GM12878 (cell line): ENCODE data around the gene BCR. TPM values are rescaled to one million over a fixed set of nuclear protein-coding genes. Genes with fewer than 3 reads are reported as not detected.
A peak's percentile ranks its signal among the peaks of the same experiment; 100 is the strongest.

Experiments
- ATAC-seq: fragments of 200-7000 bp; cut with Tn5 transposase; 3 replicates; pipeline ENCODE4 v1.9.1; 2020; ENCODE audit warnings: mild to moderate bottlenecking, moderate library complexity
- BruUV-seq: library from RNA; stranded (reverse); fragments of 400-500 nt; replicated peaks from 2 replicates; lab custom pipeline; 2021; lab: Mats Ljungman, UMichigan
- CTCF ChIA-PET: fragments of 300-600 bp; sonication (Branson Sonifier 250); formaldehyde crosslinking; extraction: SDS; loops from one replicate; lab custom pipeline; 2021; ENCODE audit warnings: inconsistent platforms; lab: Yijun Ruan, JAX
- POLR2A ChIA-PET: fragments of 350-600 bp; formaldehyde crosslinking; extraction: SDS; loops from one replicate; lab custom pipeline; 2021; ENCODE audit warnings: inconsistent platforms; lab: Charles Lee
- RAD21 ChIA-PET: fragments of 300-600 bp; sonication (Branson Sonifier 250); formaldehyde crosslinking; loops from one replicate; lab custom pipeline; 2023; ENCODE audit warnings: antibody characterized with exemption; ENCODE audit not compliant: unreplicated experiment; lab: Charles Lee
- SMC1A ChIA-PET: fragments of 300-600 bp; sonication (Branson Sonifier 250); formaldehyde crosslinking; loops from one replicate; lab custom pipeline; 2023; ENCODE audit not compliant: unreplicated experiment, uncharacterized antibody; lab: Charles Lee
- DNase-seq: peaks from one replicate; pipeline ENCODE4 v3.0.0-alpha.2; 2011; ENCODE audit warnings: low read depth, low spot score
- FAIRE-seq: peaks from 3 replicates; lab custom pipeline; 2011; peaks lifted over from hg19 to GRCh38; lab: Jason Lieb, UNC
- H2AFZ ChIP-seq: 2 replicates; pipeline ENCODE4 v1.6.0; 2011; ENCODE audit warnings: low read depth, low read length, control low read depth; ENCODE audit not compliant: control insufficient read depth
- H3K27ac ChIP-seq: 2 replicates; pipeline ENCODE4 v1.5.1; 2011; ENCODE audit warnings: control low read depth; ENCODE audit not compliant: control insufficient read depth, insufficient read depth
- H3K27me3 ChIP-seq, 2 experiments: replicated peaks in 1 of 2; 2 replicates each; pipeline versions ENCODE4 v1.6.0 to v1.6.1; 2011; ENCODE audit warnings: low read length in 1 of 2; ENCODE audit not compliant: control insufficient read depth in 2 of 2, insufficient read depth in 2 of 2
- H3K36me3 ChIP-seq, 2 experiments: 2 replicates each; pipeline ENCODE4 v1.5.1; 2011; ENCODE audit warnings: low read length in 1 of 2; ENCODE audit not compliant: control insufficient read depth in 2 of 2, insufficient read depth in 2 of 2
- H3K4me1 ChIP-seq: 2 replicates; pipeline ENCODE4 v1.6.1; 2011; ENCODE audit warnings: mild to moderate bottlenecking, low read length, moderate library complexity, mixed read lengths; ENCODE audit not compliant: control insufficient read depth, insufficient read depth
- H3K4me2 ChIP-seq: 2 replicates; pipeline ENCODE4 v1.6.0; 2011; ENCODE audit warnings: control low read depth; ENCODE audit not compliant: control insufficient read depth, insufficient read depth
- H3K4me3 ChIP-seq: fragments of 200-600 bp; sonication (generic); 2 replicates; pipeline ENCODE4 v1.5.1; 2016
- H3K79me2 ChIP-seq: 2 replicates; pipeline ENCODE4 v1.6.0; 2011; ENCODE audit warnings: low read length; ENCODE audit not compliant: control insufficient read depth, insufficient read depth
- H3K9ac ChIP-seq: 2 replicates; pipeline ENCODE4 v1.8.0; 2011; ENCODE audit warnings: low read length, control low read depth, mixed read lengths; ENCODE audit not compliant: control insufficient read depth, insufficient read depth
- H3K9me3 ChIP-seq: replicated peaks from 3 replicates; pipeline ENCODE4 v1.5.1; 2011; ENCODE audit warnings: mild to moderate bottlenecking, low read length; ENCODE audit not compliant: control insufficient read depth, insufficient read depth
- H4K20me1 ChIP-seq: 2 replicates; pipeline ENCODE4 v1.6.0; 2011; ENCODE audit not compliant: control insufficient read depth, insufficient read depth
- BACH1 ChIP-seq: fragments of 450-650 bp; IDR thresholded peaks from 2 replicates; pipeline ENCODE4 v1.6.1; 2017; ENCODE audit warnings: mild to moderate bottlenecking, borderline replicate concordance
- CREB1 ChIP-seq: IDR thresholded peaks from 2 replicates; pipeline ENCODE4 v1.6.1; 2012; ENCODE audit warnings: low read depth, mild to moderate bottlenecking, inconsistent platforms
- FOXK2 ChIP-seq: fragments of 450-650 bp; IDR thresholded peaks from 2 replicates; pipeline ENCODE4 v1.6.1; 2017; ENCODE audit warnings: mild to moderate bottlenecking, moderate library complexity
- IKZF2 ChIP-seq, 2 experiments: fragments of 450-650 bp; IDR thresholded peaks; 2 replicates each; pipeline ENCODE4 v1.6.1; 2017; ENCODE audit warnings: mild to moderate bottlenecking in 2 of 2, moderate library complexity in 2 of 2
- MYC ChIP-seq: IDR thresholded peaks from 2 replicates; pipeline ENCODE4 v1.6.1; 2011; ENCODE audit warnings: mild to moderate bottlenecking, low read length, moderate library complexity, inconsistent platforms; ENCODE audit not compliant: insufficient read depth, insufficient replicate concordance, insufficient read length, severe bottlenecking
- NBN ChIP-seq: fragments of 450-650 bp; IDR thresholded peaks from 2 replicates; pipeline ENCODE4 v1.6.1; 2016
- NFYB ChIP-seq: IDR thresholded peaks from 2 replicates; pipeline ENCODE4 v1.6.1; 2011; ENCODE audit warnings: low read depth, mild to moderate bottlenecking, low read length, improper control_type of control experiment, moderate library complexity; ENCODE audit not compliant: insufficient read depth
- PAX5 ChIP-seq: IDR thresholded peaks from 2 replicates; pipeline ENCODE4 v1.6.1; 2011; ENCODE audit warnings: low read depth, low read length, borderline replicate concordance
- RAD21 ChIP-seq: IDR thresholded peaks from 2 replicates; pipeline ENCODE4 v1.6.1; 2011; ENCODE audit warnings: mild to moderate bottlenecking, low read depth, low read length, moderate library complexity; ENCODE audit not compliant: insufficient read depth
- RBBP5 ChIP-seq: fragments of 200-600 bp; sonication (generic); conservative IDR thresholded peaks from 2 replicates; pipeline ENCODE4 v1.6.1; 2016
- RUNX3 ChIP-seq: IDR thresholded peaks from 2 replicates; pipeline ENCODE4 v1.6.1; 2012; ENCODE audit warnings: low read length, inconsistent platforms
- SKIL ChIP-seq: fragments of 450-650 bp; IDR thresholded peaks from 2 replicates; pipeline ENCODE4 v1.6.1; 2017; ENCODE audit warnings: mild to moderate bottlenecking, low read depth, inconsistent platforms; ENCODE audit not compliant: poor library complexity, severe bottlenecking
- SUZ12 ChIP-seq: fragments of 200-600 bp; sonication (generic); IDR thresholded peaks from one replicate; pipeline ENCODE4 v1.6.1; 2018; ENCODE audit warnings: antibody characterized with exemption, mild to moderate bottlenecking; ENCODE audit not compliant: unreplicated experiment
- TCF12 ChIP-seq: IDR thresholded peaks from 2 replicates; pipeline ENCODE4 v1.6.1; 2011; ENCODE audit warnings: low read depth, mild to moderate bottlenecking, low read length
- TCF3 ChIP-seq: IDR thresholded peaks from 2 replicates; pipeline ENCODE4 v1.6.1; 2012; ENCODE audit warnings: low read depth, mild to moderate bottlenecking, low read length, borderline replicate concordance; ENCODE audit not compliant: insufficient read depth
- TCF7 ChIP-seq: IDR thresholded peaks from 2 replicates; pipeline ENCODE4 v1.6.1; 2014; ENCODE audit warnings: antibody characterized with exemption, borderline replicate concordance
- ZBTB4 ChIP-seq: fragments of 450-650 bp; formaldehyde crosslinking; IDR thresholded peaks from 2 replicates; pipeline ENCODE4 v1.4.0; 2022; ENCODE audit warnings: mild to moderate bottlenecking, moderate library complexity
- ZSCAN29 ChIP-seq: fragments of 450-650 bp; IDR thresholded peaks from 2 replicates; pipeline ENCODE4 v1.6.1; 2017; ENCODE audit warnings: mild to moderate bottlenecking, moderate library complexity
- WGBS: methylation state at CpG from one replicate; pipeline ENCODE4 v1.1.6; 2016; ENCODE audit warnings: low lambda C conversion rate; ENCODE audit not compliant: insufficient replicate concordance, insufficient coverage; ENCODE audit errors: missing lambda C conversion rate; 5-methylcytosine and 5-hydroxymethylcytosine counted together
- in situ Hi-C: fragments of 300-500 bp; cut with MboI; formaldehyde crosslinking; loops from 9 replicates; pipeline ENCODE4 v1.14.3; 2018; ENCODE audit warnings: mixed read lengths
- intact Hi-C: fragments of 100-400 bp; cut with micrococcal nuclease; formaldehyde crosslinking; loops from one replicate; pipeline ENCODE4 v1.14.2; 2022; ENCODE audit not compliant: unreplicated experiment
- polyA plus RNA-seq, 11 experiments: library from polyadenylated mRNA; depleted of rRNA in 4 of 11; unstranded in 6 of 11; stranded (reverse) in 5 of 11; fragments of >200 nt; fragmentation: Nextera tagmentation in 4 of 11; fragmentation: Illumina TruSeq in 1 of 11; extraction: Ambion mirVana in 4 of 11; extraction: Trizol in 1 of 11; gene quantifications; 1 replicate in 1 of 11; 2 replicates in 10 of 11; pipeline versions ENCODE4 v1.2.1 to v1.2.3, GENCODE V29; 2011 to 2016; ENCODE audit warnings: inconsistent platforms in 2 of 11, missing spikeins in 2 of 11, low read depth in 1 of 11
- total RNA-seq, 4 experiments: library from RNA; depleted of rRNA in 3 of 4; stranded (reverse); fragments of >200 nt in 3 of 4; fragmentation: Illumina TruSeq in 1 of 4; extraction: Trizol in 1 of 4; gene quantifications; 2 replicates each; pipeline versions ENCODE4 v1.2.1 to v1.2.3, GENCODE V29; 2013 to 2021

BCR gene
- total and polyA plus RNA-seq, 10 of the 15 experiments (the other 5 are each of a cell fraction or from before 2014, with no cell fraction given), result 1.7 to 64.7 (median 18.4) TPM

GRCh38 chr22:23207729-23208393, 27.6 kb downstream of the BCR start:
- H2AFZ ChIP-seq, result no peak overlapping the region
- POLR2A ChIA-PET, result no interaction called here
- H3K79me2 ChIP-seq, result no peaks in the 10 kb centered on the region; the same call in none of the 2 replicates
- H3K27ac ChIP-seq, result no peak overlapping the region; the same call in 1 of the 2 replicates
- peak; percentile 68 for FAIRE-seq
- H3K4me1 ChIP-seq, result peaks cover 4% of the 10 kb centered on the region
- RAD21 ChIA-PET, result interaction anchor here (0.7 to 0.9 kb wide), 2 partner anchors 18 to 248 kb away, joined by 3 read pairs; no protein-coding TSS in a partner anchor
- no peak overlapping the region for H3K9ac ChIP-seq
- no peak overlapping the region for H3K4me2 ChIP-seq
- no peak for DNase-seq
- H4K20me1 ChIP-seq, result peaks cover 3% of the 10 kb centered on the region; the same call in 1 of the 2 replicates
- 12% methylated on average over 11 of the region's 11 CpGs for WGBS
- ATAC-seq, result peak; percentile 59
- no peak overlapping the region for H3K4me3 ChIP-seq
- SMC1A ChIA-PET, result interaction anchor here (0.8 kb wide), 1 partner anchor 74 kb away, joined by 4 read pairs; no protein-coding TSS in a partner anchor
- CTCF ChIA-PET, result interaction anchor here (1.3 to 1.9 kb wide), 4 partner anchors 11 to 137 kb away, joined by 3 to 5 read pairs (median 3); no protein-coding TSS in a partner anchor
- H3K36me3 ChIP-seq, result peaks cover 3 to 15% of the 10 kb centered on the region in 2 experiments; a peak in 3 of 4 replicates
- H3K27me3 ChIP-seq, result no peaks in the 10 kb centered on the region
- intact Hi-C loops, result no loop called here
- no peaks in the 10 kb centered on the region for H3K9me3 ChIP-seq
- in situ Hi-C loops, result no loop called here
- no TSS peak for BruUV-seq
- no peak for TF ChIP-seq MYC
- peak; percentile 37; the same call in 1 of the 2 replicates for TF ChIP-seq RUNX3
- TF ChIP-seq IKZF2 (IDR thresholded peaks at IDR 0.05), result no peak
- 0 out of 2 replicates have a peak, but pooled peaks have one; percentile 7 for TF ChIP-seq TCF12
- no peak for TF ChIP-seq BACH1
- TF ChIP-seq RAD21, result no peak
- no peak for TF ChIP-seq RBBP5
- 0 out of 2 replicates have a peak, but pooled peaks have one; percentile 15 for TF ChIP-seq TCF3
- TF ChIP-seq CREB1, result no peak
- TF ChIP-seq TCF7, result no peak
- TF ChIP-seq SUZ12, result no peak
- TF ChIP-seq ZBTB4 (CRISPR knock-in tag), result no peak
- no peak for TF ChIP-seq SKIL
- TF ChIP-seq FOXK2, result no peak
- peak; percentile 47; the same call in 1 of the 2 replicates for TF ChIP-seq PAX5
- TF ChIP-seq ZSCAN29, result no peak
- TF ChIP-seq NBN, result no peak
- TF ChIP-seq NFYB, result no peak
